NCI-H510A treated with DMSO at 0.1 percent for 48 hours (cell line): ENCODE measurements around the gene OBSCN.

Experiments used
- DNase-seq: peaks from one replicate; lab custom pipeline; 2025; lab: John Stamatoyannopoulos, UW

Gene OBSCN

GRCh38 chr1:228320394-228320793, 112.5 kb downstream of the OBSCN start:
- no peak for DNase-seq

- DNase-seq: no peak
These were observed 113.6 kb downstream of the OBSCN start for GRCh38 chr1:228321435-228321834.

- DNase-seq: no peak
These were observed 114.1 kb downstream of the OBSCN start for GRCh38 chr1:228321895-228322294.

- no peak for DNase-seq
These were observed 115.6 kb downstream of the OBSCN start for GRCh38 chr1:228323401-228323800.

- no peak for DNase-seq
These were observed 117.4 kb downstream of the OBSCN start for GRCh38 chr1:228325267-228325666.

- no peak for DNase-seq
These were observed 122.0 kb downstream of the OBSCN start for GRCh38 chr1:228329887-228330286.

- DNase-seq: no peak
These were observed 125.2 kb downstream of the OBSCN start for GRCh38 chr1:228332797-228333738.

- DNase-seq: no peak
These were observed 125.9 kb downstream of the OBSCN start for GRCh38 chr1:228333739-228334115.

- DNase-seq: no peak
These were observed 126.5 kb downstream of the OBSCN start for GRCh38 chr1:228334226-228334935.

GRCh38 chr1:228334954-228335353, 127.1 kb downstream of the OBSCN start:
- DNase-seq: no peak

- DNase-seq: no peak
These were observed 127.8 kb downstream of the OBSCN start for GRCh38 chr1:228335406-228336307.

- DNase-seq: no peak
These were observed 128.6 kb downstream of the OBSCN start for GRCh38 chr1:228336308-228337030.

- DNase-seq: no peak
These were observed 129.3 kb downstream of the OBSCN start for GRCh38 chr1:228337031-228337564.

- no peak for DNase-seq
These were observed 130.1 kb downstream of the OBSCN start for GRCh38 chr1:228337711-228338520.

- no peak for DNase-seq
These were observed 130.7 kb downstream of the OBSCN start for GRCh38 chr1:228338521-228339051.

GRCh38 chr1:228339059-228339704, 131.3 kb downstream of the OBSCN start:
- DNase-seq: no peak

- DNase-seq: no peak
These were observed 132.2 kb downstream of the OBSCN start for GRCh38 chr1:228339766-228340685.

- no peak for DNase-seq
These were observed 133.0 kb downstream of the OBSCN start for GRCh38 chr1:228340686-228341449.
